Stimulated activated naive CD8-positive, alpha-beta T cell treated with anti-CD3 and anti-CD28 coated beads, Interleukin-15, Interleukin-2, amounts not matched to agents 100 ng/mL and 50 ng/mL, for 24 hours (primary cell): ENCODE results near the gene ELSPBP1.
"Not testable (repeated sequence)": the region's sequence is repeated elsewhere in the genome, so short reads cannot be mapped to it uniquely, and the experiment has no call there.

Source experiments
- H3K27ac Mint-ChIP-seq: one replicate; pipeline ENCODE4 v1.8.0; 2021; ENCODE audit warnings: mild to moderate bottlenecking, mixed read lengths
- H3K27me3 Mint-ChIP-seq: one replicate; pipeline ENCODE4 v1.8.0; 2021; ENCODE audit warnings: mixed read lengths
- H3K36me3 Mint-ChIP-seq: one replicate; pipeline ENCODE4 v1.8.0; 2021; ENCODE audit warnings: low read depth, mixed read lengths
- H3K4me1 Mint-ChIP-seq: one replicate; pipeline ENCODE4 v1.8.0; 2021; ENCODE audit warnings: low read depth, mixed read lengths
- H3K4me3 Mint-ChIP-seq: one replicate; pipeline ENCODE4 v1.8.0; 2021; ENCODE audit warnings: mild to moderate bottlenecking, mixed read lengths
- H3K9me3 Mint-ChIP-seq: one replicate; pipeline ENCODE4 v1.8.0; 2021; ENCODE audit warnings: mixed read lengths

ELSPBP1 gene

GRCh38 chr19:48061401-48062344, 67.2 kb downstream of the ELSPBP1 start:
- peaks cover 17% of the 10 kb centered on the region for H3K27me3 Mint-ChIP-seq
- no peaks in the 10 kb centered on the region for H3K36me3 Mint-ChIP-seq
- H3K4me3 Mint-ChIP-seq, result no peak overlapping the region
- H3K9me3 Mint-ChIP-seq, result no peaks in the 10 kb centered on the region
- no peak overlapping the region for H3K27ac Mint-ChIP-seq
- no peaks in the 10 kb centered on the region for H3K4me1 Mint-ChIP-seq

GRCh38 chr19:48064509-48064908, 70.1 kb downstream of the ELSPBP1 start:
- no peak overlapping the region for H3K4me3 Mint-ChIP-seq
- H3K27ac Mint-ChIP-seq, result no peak overlapping the region
- peaks cover 11% of the 10 kb centered on the region for H3K27me3 Mint-ChIP-seq
- no peaks in the 10 kb centered on the region for H3K4me1 Mint-ChIP-seq
- H3K9me3 Mint-ChIP-seq, result no peaks in the 10 kb centered on the region
- H3K36me3 Mint-ChIP-seq, result no peaks in the 10 kb centered on the region

- Mint-ChIP-seq H3K4me3 (no peak overlapping the region), H3K36me3 (peaks cover 5% of the 10 kb centered on the region), H3K27me3 (peaks cover 3% of the 10 kb centered on the region), H3K27ac (no peak overlapping the region), H3K9me3 (no peaks in the 10 kb centered on the region), H3K4me1 (no peaks in the 10 kb centered on the region)
These were observed 75.0 kb downstream of the ELSPBP1 start for GRCh38 chr19:48069435-48069834.

GRCh38 chr19:48070177-48070769, 75.8 kb downstream of the ELSPBP1 start:
- H3K36me3 Mint-ChIP-seq, H3K27me3 Mint-ChIP-seq, H3K9me3 Mint-ChIP-seq, H3K27ac Mint-ChIP-seq, H3K4me1 Mint-ChIP-seq, H3K4me3 Mint-ChIP-seq: not testable (repeated sequence)
